NCI-H2171 treated with DMSO at 0.1 percent for 48 hours (cell line): ENCODE measurements around the gene SAP30L.
A peak's percentile ranks its signal among the peaks of the same experiment; 100 is the strongest.

Experiments used
- DNase-seq: peaks from one replicate; lab custom pipeline; 2025; lab: John Stamatoyannopoulos, UW

SAP30L gene

DNA sequence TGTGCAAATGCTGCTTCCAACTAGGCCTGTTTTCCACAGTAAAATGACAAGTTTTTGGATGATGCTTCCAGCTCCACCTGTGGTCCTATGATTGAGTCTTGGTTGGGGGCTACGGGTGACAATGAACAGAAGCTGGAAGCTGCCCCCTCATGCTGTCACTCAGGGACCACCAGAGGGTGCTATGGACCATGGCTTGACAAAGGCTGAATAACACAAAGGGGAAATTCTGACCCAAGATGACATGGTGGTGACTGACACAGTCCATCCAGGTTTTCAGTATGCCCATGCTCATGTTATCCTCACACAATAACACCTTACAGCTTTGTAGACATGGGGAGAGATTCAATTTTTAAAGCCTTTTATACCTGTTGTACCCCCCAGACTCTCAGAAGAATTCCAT lies 23.9 kb upstream of the SAP30L start:
- peak; percentile 5 for DNase-seq

GRCh38 chr5:154422298-154422697 lies 23.5 kb upstream of the SAP30L start:
- DNase-seq: no peak

DNA sequence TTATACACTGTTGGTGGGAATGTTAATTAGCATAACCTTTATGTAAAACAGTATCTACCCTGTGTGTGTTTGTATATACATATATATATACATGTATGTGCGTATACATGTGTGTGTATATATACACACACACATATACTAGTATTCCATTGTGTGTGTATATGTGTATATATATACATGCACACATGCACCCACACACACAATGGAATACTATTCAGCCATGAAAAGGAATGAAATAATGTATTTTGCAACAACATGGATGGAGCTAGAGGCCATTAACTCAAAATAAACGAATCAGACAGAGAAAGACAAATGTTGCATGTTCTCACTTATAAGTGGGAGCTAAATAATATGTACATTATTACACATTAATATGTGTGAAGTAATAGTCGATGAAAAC lies 17.6 kb upstream of the SAP30L start:
- no peak for DNase-seq

DNA sequence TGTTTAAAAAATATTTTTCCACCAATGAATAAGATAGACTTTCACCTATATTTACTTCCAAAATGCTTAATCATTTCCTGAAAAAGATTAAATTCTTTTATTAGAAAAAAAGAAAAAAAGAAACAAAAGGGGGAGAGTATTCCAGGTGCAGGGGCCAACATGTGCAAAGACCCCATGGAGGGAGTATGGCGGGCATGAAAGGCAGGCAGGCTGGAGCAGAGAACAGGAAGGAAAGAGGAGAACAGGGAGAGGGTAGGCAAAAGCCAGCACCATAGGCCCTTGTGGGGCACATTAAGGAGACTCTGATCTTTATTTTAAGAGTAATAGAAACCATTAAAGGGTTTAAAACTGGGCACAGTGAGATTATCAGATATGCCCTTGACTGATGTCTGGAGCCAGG lies 16.5 kb upstream of the SAP30L start:
- DNase-seq: no peak

DNA sequence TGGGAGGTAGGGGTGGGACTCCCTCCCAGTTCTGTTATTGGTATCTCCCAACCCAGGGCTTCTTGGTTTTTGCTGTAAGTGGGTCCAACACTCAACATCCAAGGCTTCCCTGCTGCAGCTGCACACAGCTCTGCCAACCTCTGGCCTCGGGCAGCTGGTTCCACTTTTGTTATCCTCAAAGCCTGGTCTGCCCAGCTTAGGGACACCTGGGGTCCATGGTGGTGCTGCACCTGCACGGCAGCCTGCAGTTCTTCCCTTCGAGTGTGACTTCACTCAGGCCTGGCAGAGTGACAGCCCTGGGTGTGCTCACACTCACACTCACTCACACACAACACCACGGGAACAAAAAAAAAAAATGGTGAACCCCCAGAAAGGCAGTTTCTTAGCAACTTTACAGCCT lies 15.3 kb upstream of the SAP30L start:
- no peak for DNase-seq

DNA sequence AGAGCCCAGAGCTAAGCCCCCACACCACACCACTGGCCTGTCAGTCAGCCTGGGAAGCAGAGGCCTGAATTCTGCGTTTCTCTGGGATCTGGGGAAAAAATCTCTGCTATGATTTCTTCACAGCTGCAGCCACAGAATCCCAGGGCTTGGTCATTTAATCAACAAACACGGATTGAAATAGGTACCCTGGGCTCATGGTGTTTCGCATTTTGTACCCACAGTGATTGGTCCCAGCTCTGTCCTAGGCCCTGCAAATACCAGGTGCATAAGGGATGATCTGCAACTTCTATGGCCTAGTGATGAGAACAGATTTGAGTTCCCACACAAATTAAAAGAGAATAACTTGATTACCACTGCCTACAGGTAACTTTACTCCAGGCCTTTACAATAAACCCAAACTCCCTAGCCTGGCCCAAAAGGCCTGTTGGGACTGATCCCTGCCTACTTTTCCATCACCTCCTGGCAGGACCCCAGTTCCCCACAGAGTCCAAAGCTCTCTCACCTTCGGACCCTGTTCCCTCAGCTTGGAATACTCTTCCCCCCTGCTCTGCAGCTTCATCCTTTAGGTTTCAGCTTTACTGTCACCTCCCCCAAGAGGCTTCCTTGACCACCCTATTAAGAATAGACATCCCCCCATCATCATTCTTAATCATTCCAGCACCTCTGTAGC lies 14.7 kb upstream of the SAP30L start:
- DNase-seq: no peak

GRCh38 chr5:154435226-154435625 lies 10.6 kb upstream of the SAP30L start:
- no peak for DNase-seq

GRCh38 chr5:154437281-154437965 lies 8.4 kb upstream of the SAP30L start:
- DNase-seq: no peak

DNA sequence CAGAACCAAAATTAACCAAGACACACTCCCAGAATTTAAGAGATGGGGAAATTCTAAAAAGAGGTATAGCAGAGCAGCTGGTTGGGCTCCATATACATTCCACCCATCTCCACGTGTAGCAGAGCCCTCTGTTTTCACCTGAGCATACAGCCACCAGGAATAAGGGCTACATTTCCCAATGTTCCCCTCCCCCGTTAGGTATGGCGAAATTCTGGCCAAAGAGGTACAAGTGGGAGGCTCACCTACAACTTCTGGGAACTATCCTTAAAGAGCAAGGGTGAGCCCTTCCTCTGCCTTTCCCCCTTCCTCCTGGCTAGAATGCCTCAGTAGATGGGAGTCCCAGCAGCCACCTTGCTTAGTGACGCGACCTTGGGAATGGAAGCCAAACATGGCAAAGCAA lies 5.3 kb upstream of the SAP30L start:
- DNase-seq: no peak

GRCh38 chr5:154442801-154443200 lies 3.0 kb upstream of the SAP30L start:
- DNase-seq: no peak

DNA sequence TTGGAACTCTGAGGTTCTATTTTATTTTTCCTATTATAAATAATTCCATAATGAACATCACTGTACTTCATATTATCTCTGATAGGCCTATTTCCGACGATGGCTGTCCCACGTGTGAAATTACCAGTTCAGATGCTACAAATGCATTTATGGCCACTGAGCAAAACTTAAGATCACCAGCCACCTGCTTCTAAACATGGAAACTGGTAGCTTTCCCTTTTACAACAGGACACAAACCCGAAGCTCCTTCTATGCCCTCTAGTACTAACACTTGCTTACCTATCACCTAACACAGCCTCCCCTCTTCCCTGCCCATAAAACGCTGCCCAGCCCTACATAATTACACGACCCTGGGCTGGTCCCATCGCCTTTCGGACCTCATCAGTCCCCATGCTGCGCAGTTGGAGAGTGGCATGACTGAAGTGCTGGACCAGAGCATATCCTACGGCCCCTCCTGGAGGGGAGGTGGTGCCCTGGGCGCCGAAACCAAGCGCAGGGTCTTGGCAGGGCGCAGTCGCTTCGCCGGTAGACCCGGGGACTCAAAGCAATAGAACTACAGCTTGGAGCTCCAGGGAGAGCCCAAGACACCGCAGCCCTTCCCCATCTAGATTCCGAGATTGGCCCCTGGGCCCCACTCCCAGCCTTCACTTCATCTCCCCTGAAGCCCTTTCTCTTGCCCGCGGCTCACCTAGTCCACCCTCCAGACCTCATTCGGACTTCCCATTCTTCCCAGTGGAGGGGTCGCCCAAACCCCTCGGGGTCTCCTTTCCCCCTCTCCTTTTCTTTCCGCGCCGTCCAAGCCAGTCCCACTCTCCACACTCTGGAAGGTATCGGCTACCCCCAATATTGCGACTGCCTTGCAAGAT lies 1.0 kb upstream of the SAP30L start:
- DNase-seq: no peak

DNA sequence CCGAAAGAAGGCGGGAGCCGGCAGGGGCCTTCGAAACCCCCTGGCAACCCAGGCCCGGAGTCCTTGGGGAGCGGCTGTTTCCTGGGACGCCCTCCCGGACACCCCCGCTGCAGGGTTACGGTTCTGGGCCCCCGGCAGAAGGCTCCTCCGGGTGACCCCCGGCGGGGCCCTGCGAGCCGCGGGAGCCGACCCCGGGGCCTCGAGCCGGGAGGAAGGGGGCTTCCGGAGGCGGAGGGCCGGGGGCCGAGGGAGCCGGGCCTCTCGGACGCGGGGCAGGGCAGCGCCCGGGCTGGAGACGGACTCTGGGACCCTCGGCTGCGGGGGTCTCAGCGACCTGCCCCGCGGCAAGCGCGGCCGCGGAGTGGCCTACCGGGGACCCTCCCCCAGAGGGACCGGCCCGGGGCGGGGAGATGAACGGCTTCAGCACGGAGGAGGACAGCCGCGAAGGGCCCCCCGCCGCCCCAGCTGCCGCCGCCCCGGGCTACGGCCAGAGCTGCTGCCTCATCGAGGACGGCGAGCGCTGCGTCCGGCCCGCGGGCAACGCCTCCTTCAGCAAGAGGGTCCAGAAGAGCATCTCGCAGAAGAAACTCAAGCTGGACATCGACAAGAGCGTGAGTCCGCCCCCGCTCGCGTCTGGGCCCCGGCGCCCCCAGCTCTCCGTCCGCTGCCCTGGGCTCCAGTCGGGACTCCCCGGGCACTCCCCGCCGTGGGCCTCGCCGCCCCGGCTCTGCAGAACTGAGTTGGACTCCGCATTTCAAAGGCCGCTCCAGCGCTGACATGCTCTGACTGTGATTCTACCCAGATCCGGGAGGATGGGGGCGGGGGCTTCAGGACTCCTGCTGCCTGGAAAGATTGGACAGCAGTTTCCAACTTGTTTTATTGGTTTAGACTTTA lies 645 bp downstream of the SAP30L start:
- no peak for DNase-seq

DNA sequence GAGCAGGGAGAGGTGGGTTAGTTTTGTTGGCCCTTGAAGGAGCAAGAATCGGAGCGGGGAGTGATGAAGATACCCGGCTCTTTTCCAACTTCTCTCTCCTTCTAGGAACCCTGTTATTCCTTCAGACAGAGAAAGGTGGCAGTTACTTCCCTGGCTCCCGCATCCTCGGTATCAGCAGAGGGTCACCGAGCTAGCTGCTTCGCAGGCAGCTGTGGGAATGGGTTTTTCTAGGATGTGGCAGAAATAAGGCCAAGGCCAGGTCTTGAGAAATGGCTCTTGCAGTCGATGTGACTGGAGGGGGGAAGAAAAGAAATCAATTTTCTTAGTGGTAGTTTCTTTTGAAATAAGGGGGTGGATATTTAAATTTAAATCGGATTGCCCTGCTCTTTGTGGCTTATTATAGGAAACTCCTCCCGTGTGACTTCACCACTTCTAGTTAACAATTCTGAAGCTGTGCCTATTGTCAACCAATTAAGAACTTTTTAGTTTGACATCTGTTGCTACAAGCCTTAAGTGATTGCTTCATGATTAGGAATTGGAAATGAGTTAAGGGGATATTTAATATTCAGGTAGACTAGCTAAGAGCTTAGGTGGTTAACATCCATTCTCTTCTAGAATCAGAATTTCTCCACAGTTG lies 1.4 kb downstream of the SAP30L start:
- DNase-seq: no peak

DNA sequence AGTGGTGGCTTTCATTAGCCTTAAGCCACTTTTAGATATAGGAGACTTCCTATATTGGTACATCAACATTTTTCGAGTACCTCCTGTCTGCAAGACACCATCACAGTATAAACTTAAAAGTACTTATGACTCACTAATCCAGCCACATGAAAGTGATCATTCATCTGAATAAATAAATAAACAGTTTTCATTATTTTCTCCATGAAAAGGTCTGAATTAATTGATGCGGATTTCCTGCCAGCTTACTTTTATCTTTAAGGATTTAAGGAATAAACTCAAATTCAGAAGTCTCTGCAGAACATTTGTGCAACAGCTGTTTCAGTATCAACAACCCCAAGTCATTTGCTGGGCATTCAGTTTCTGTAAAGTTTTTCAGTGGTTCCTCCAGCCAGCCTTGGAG lies 4.0 kb downstream of the SAP30L start:
- DNase-seq: no peak

DNA sequence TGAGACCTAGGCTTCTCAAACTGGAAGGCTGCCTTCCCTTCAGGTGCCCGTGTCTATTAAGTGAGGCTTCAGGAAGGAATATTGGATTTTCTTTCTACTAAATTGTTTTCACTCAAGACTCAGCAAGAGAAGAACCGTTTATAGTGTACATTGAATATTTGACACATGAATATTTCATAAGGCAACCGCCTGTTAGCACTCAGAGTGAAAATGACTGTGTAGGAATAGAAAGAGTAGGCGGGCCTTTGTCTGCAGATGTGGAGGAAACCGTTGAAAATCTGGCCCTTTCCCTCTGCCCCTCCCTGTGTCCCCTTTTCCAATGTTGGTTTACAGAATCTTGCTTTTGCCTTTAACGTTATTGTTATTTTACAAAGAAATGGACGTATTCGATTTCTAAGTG lies 6.2 kb downstream of the SAP30L start:
- DNase-seq: no peak

GRCh38 chr5:154455585-154455984 lies 9.8 kb downstream of the SAP30L start:
- no peak for DNase-seq

- DNase-seq: no peak
Measured at GRCh38 chr5:154456540-154456939, 10.7 kb downstream of the SAP30L start.

DNA sequence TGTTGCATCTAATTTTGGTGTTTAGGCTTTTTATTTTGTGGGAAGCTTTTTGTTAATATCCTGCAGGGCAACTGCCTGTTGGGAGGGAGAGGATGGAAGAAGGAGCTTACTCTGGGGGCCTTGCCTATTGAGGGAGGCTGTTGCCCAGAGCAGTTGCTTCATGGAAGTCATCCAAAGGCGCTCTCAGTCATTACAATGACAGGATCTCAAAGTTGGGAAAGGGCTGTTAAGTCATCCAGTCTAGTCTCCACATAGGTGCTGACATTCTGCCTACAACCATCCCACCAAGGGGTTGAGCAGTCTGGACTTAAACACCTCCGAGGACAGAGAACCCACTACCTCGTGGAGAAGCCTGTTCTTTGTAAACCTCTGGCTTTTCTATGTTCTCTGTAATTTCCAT lies 13.2 kb downstream of the SAP30L start:
- DNase-seq: no peak

GRCh38 chr5:154460172-154460571 lies 14.4 kb downstream of the SAP30L start:
- DNase-seq: no peak

- DNase-seq: peak; percentile 1
Measured at GRCh38 chr5:154461531-154461930, 15.7 kb downstream of the SAP30L start.

DNA sequence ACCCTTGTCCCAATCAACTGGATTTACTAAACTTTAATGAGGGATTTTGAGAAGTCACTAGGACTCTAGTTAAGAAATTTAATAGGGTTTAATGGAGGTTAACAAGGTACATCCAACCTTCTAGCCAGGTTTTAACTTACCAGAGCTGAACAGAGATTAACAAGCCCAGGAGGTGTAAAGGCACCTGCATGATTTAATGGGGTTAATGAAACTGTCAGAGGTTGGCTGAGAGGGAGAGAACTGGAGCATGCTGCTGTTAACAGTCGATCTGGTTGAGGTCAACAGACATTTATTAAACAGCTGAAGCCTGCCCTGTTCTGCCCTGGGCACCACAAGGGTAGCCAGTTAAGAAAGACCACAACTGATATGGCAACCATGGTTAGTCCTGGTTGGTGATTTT lies 18.6 kb downstream of the SAP30L start:
- no peak for DNase-seq

DNA sequence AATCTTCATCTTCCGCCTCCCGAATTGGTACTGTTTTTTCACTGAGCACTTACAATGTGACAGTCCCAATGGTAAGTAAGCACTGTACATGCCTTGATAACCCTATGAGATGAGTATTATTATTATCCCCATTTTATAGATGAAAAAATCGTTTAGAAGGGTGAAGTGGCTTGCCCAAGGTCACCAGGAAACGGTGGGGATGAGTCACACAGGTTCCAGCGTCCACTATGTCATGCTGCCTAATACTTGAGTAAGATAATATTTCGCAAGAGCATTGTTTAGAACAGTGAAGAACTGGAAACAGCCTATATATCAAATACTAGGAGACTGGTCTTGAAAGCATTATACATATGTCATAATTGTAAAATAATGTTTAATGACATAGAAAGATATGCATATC lies 19.4 kb downstream of the SAP30L start:
- DNase-seq: no peak
